ENCODE data around the gene SPOCK1. TPM values are rescaled to one million over a fixed set of nuclear protein-coding genes. Genes with fewer than 3 reads are reported as not detected.

SPOCK1 gene
- total RNA-seq, 1 experiment from 2014 or later = 9.8 TPM

GRCh38 chr5:137433539-137433938, 65.6 kb downstream of the SPOCK1 start:
- no peaks in the 10 kb centered on the region for H3K79me2 ChIP-seq (ENCODE audit: low read length)
- no peak for TF ChIP-seq EZH2 (IDR thresholded peaks at IDR 0.05; ENCODE audit: low read length, unreplicated experiment)
- H3K27ac ChIP-seq (ENCODE audit: low read length) = no peak overlapping the region
- ChIA-PET CTCF (no interaction called here), POLR2A (ENCODE audit: unreplicated experiment) (no interaction called here)
- no peak overlapping the region for H3K4me3 ChIP-seq (ENCODE audit: low read length)
- H3K4me1 ChIP-seq (ENCODE audit: insufficient read depth, low read length) = no peaks in the 10 kb centered on the region
- no peaks in the 10 kb centered on the region for H4K20me1 ChIP-seq (ENCODE audit: low read length)
- DNase-seq (no peak), ATAC-seq (no peak)
- H3K27me3 ChIP-seq (ENCODE audit: low read length) = no peaks in the 10 kb centered on the region
- no peak overlapping the region for H2AFZ ChIP-seq (ENCODE audit: low read length)
- H3F3A ChIP-seq (ENCODE audit: low read length, unreplicated experiment) = no peaks in the 10 kb centered on the region
- no peaks in the 10 kb centered on the region for H3K9me3 ChIP-seq (ENCODE audit: low read length)
- no peak overlapping the region for H3K9ac ChIP-seq (ENCODE audit: low read length)
- intact Hi-C loops (cut with micrococcal nuclease) = no loop called here
- BruUV-seq (replicated peaks) = no TSS peak
- no peaks in the 10 kb centered on the region for H3K9me2 ChIP-seq (replicated peaks; ENCODE audit: low read length)
- H3K4me2 ChIP-seq (ENCODE audit: low read length) = no peak overlapping the region
- H3K36me3 ChIP-seq (ENCODE audit: low read depth, low read length) = no peaks in the 10 kb centered on the region

DNA sequence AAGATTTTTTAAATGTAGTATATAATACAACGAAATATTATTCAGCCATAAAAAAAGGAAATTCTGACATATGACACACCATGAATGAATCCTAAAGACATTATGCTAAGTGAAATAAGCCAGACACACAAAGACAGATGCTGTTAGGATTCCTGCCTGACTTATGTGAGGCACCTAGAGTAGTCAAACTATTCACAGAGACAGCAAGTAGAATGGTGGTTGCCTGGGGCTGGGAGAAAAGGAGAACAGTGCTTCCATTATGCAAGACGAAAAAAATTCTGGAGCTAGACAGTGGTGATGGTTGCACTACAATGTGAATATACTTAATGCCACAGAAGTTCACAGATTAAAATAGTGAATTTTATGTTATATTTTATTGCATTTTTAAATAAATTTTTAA, 66.8 kb downstream of the SPOCK1 start:
- no peaks in the 10 kb centered on the region for H3K79me2 ChIP-seq (ENCODE audit: low read length)
- H3K27ac ChIP-seq (ENCODE audit: low read length) = no peak overlapping the region
- no peaks in the 10 kb centered on the region for H4K20me1 ChIP-seq (ENCODE audit: low read length)

DNA sequence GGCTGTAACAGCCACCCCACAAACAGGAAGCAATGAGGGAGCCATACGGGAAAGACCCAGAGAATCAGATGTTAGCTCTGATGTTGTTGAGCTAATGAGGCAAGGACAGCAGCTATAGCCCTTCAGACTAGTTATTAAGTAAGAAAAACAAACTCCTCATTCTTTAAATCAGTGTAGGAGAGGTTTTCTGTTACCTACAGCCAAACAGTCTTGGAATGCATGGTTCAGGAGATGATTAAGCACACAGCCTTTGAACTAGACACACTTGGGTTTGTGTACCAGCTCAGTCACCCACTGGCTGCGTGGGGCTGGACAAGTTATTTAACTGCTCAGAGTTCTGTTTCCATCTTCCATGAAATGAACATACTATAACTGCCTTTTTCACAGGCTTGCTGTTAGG, 68.1 kb downstream of the SPOCK1 start:
- Histone ChIP-seq H3K36me3 (ENCODE audit: low read depth, low read length) (no peaks in the 10 kb centered on the region), H2AFZ (ENCODE audit: low read length) (no peak overlapping the region), H3K27me3 (ENCODE audit: low read length) (no peaks in the 10 kb centered on the region), H3K4me3 (ENCODE audit: low read length) (no peak overlapping the region), H3K27ac (ENCODE audit: low read length) (no peak overlapping the region), H3K4me2 (ENCODE audit: low read length) (no peak overlapping the region), H3K9me2 (replicated peaks; ENCODE audit: low read length) (no peaks in the 10 kb centered on the region), H4K20me1 (ENCODE audit: low read length) (no peaks in the 10 kb centered on the region), H3K79me2 (ENCODE audit: low read length) (no peaks in the 10 kb centered on the region), H3K4me1 (ENCODE audit: insufficient read depth, low read length) (no peaks in the 10 kb centered on the region), H3K9me3 (ENCODE audit: low read length) (no peaks in the 10 kb centered on the region), H3K9ac (ENCODE audit: low read length) (no peak overlapping the region), H3F3A (ENCODE audit: low read length, unreplicated experiment) (no peaks in the 10 kb centered on the region)
- no peak for TF ChIP-seq CTCF (conservative IDR thresholded peaks at IDR 0.05; ENCODE audit: low read depth, low read length)
- no peak for TF ChIP-seq EZH2 (IDR thresholded peaks at IDR 0.05; ENCODE audit: low read length, unreplicated experiment)
- no peak for TF ChIP-seq EZH2phosphoT487 (IDR thresholded peaks at IDR 0.05; ENCODE audit: borderline replicate concordance, low read length)
- POLR2A ChIA-PET (ENCODE audit: unreplicated experiment) = no interaction called here
- CTCF ChIA-PET = no interaction called here
- BruUV-seq (replicated peaks) = no TSS peak
- intact Hi-C loops (cut with micrococcal nuclease) = no loop called here
- DNase-seq (no peak), ATAC-seq (no peak)

More for the DNA sequence above, 66.8 kb downstream of the SPOCK1 start:
- Histone ChIP-seq H3K9me3 (ENCODE audit: low read length) (no peaks in the 10 kb centered on the region), H2AFZ (ENCODE audit: low read length) (no peak overlapping the region), H3K36me3 (ENCODE audit: low read depth, low read length) (no peaks in the 10 kb centered on the region), H3K9me2 (replicated peaks; ENCODE audit: low read length) (no peaks in the 10 kb centered on the region), H3K4me1 (ENCODE audit: insufficient read depth, low read length) (no peaks in the 10 kb centered on the region), H3K27me3 (ENCODE audit: low read length) (no peaks in the 10 kb centered on the region), H3K4me2 (ENCODE audit: low read length) (no peak overlapping the region), H3K4me3 (ENCODE audit: low read length) (no peak overlapping the region), H3F3A (ENCODE audit: low read length, unreplicated experiment) (no peaks in the 10 kb centered on the region), H3K9ac (ENCODE audit: low read length) (no peak overlapping the region)
- ChIA-PET CTCF (no interaction called here), POLR2A (ENCODE audit: unreplicated experiment) (no interaction called here)
- intact Hi-C loops (cut with micrococcal nuclease) = no loop called here
- TF ChIP-seq EZH2phosphoT487 (IDR thresholded peaks at IDR 0.05; ENCODE audit: borderline replicate concordance, low read length) (no peak), EZH2 (IDR thresholded peaks at IDR 0.05; ENCODE audit: low read length, unreplicated experiment) (no peak), CTCF (conservative IDR thresholded peaks at IDR 0.05; ENCODE audit: low read depth, low read length) (no peak)
- no TSS peak for BruUV-seq (replicated peaks)
- no peak for DNase-seq
- no peak for ATAC-seq
